ENCODE measurements around the gene RDM1. TPM values are rescaled to one million over a fixed set of nuclear protein-coding genes. Genes with fewer than 3 reads are reported as not detected.

The RDM1 gene
- total RNA-seq, 4 donors from 2014 or later, result 0.79 TPM; not detected in 3

- Histone ChIP-seq H3K9me3 (no peaks in the 10 kb centered on the region), H3K36me3 (no peaks in the 10 kb centered on the region), H3K27me3 (peaks cover 4% of the 10 kb centered on the region), H3K27ac (no peak overlapping the region), H3K4me3 (no peak overlapping the region), H3K4me1 (peaks cover 0 to 12% (median 7%) of the 10 kb centered on the region in 3 donors)
- 67 to 82% methylated on average over 5 to 10 of the region's 10 CpGs for WGBS, 2 donors (ENCODE audit: low coverage in 1 of 2)
- no peak for ATAC-seq
- TF ChIP-seq POLR2A (IDR thresholded peaks at IDR 0.05) (no peak), EP300 (IDR thresholded peaks at IDR 0.05) (no peak), POLR2AphosphoS5 (IDR thresholded peaks at IDR 0.05) (no peak), CTCF (IDR thresholded peaks at IDR 0.05) (no peak)
These were observed 4.2 kb upstream of the RDM1 start for GRCh38 chr17:35934760-35935159.

GRCh38 chr17:35932586-35932985, 2.0 kb upstream of the RDM1 start:
- Histone ChIP-seq H3K4me3 (no peak overlapping the region), H3K27ac (no peak overlapping the region), H3K27me3 (peaks cover 24% of the 10 kb centered on the region), H3K4me1 (peaks cover 0 to 13% (median 7%) of the 10 kb centered on the region in 3 donors), H3K9me3 (no peaks in the 10 kb centered on the region), H3K36me3 (no peaks in the 10 kb centered on the region)
- no peak for ATAC-seq
- TF ChIP-seq EP300 (IDR thresholded peaks at IDR 0.05), result no peak
- TF ChIP-seq CTCF (IDR thresholded peaks at IDR 0.05), result no peak
- TF ChIP-seq POLR2A (IDR thresholded peaks at IDR 0.05), result no peak
- no peak for TF ChIP-seq POLR2AphosphoS5 (IDR thresholded peaks at IDR 0.05)

- WGBS, 2 donors (ENCODE audit: low coverage in 1 of 2), result 38% methylated on average over 5 of the region's 6 CpGs; no CpG with 5 or more reads in 1 of the 2 donors
- Histone ChIP-seq H3K4me3 (no peak overlapping the region), H3K36me3 (no peaks in the 10 kb centered on the region), H3K27me3 (peaks cover 24% of the 10 kb centered on the region), H3K27ac (no peak overlapping the region), H3K9me3 (no peaks in the 10 kb centered on the region), H3K4me1 (peaks cover 0 to 13% (median 7%) of the 10 kb centered on the region in 3 donors)
- no peak for ATAC-seq
- TF ChIP-seq POLR2A (IDR thresholded peaks at IDR 0.05) (no peak), POLR2AphosphoS5 (IDR thresholded peaks at IDR 0.05) (no peak), CTCF (IDR thresholded peaks at IDR 0.05) (no peak), EP300 (IDR thresholded peaks at IDR 0.05) (no peak)
These were observed 1.3 kb upstream of the RDM1 start for GRCh38 chr17:35931794-35932425.

- TF ChIP-seq POLR2AphosphoS5 (IDR thresholded peaks at IDR 0.05), result no peak
- no peak for TF ChIP-seq POLR2A (IDR thresholded peaks at IDR 0.05)
- TF ChIP-seq EP300 (IDR thresholded peaks at IDR 0.05), result no peak
- no peak for TF ChIP-seq CTCF (IDR thresholded peaks at IDR 0.05)
These were observed 2.9 kb downstream of the RDM1 start for GRCh38 chr17:35927714-35928113.

GRCh38 chr17:35923609-35924114, 6.9 kb downstream of the RDM1 start:
- ATAC-seq, result no peak
- H3K4me1 ChIP-seq, result no peaks in the 10 kb centered on the region
- peaks cover 9% of the 10 kb centered on the region for H3K27me3 ChIP-seq
- TF ChIP-seq POLR2A (IDR thresholded peaks at IDR 0.05) (no peak), POLR2AphosphoS5 (IDR thresholded peaks at IDR 0.05) (no peak), CTCF (IDR thresholded peaks at IDR 0.05) (no peak), EP300 (IDR thresholded peaks at IDR 0.05) (no peak)
- no peak overlapping the region for H3K27ac ChIP-seq
- 60 to 98% methylated on average over 1 to 6 of the region's 6 CpGs for WGBS, 2 donors (ENCODE audit: low coverage in 1 of 2)
- H3K36me3 ChIP-seq, result no peaks in the 10 kb centered on the region
- H3K4me3 ChIP-seq, result no peak overlapping the region
- H3K9me3 ChIP-seq, result no peaks in the 10 kb centered on the region

More at GRCh38 chr17:35927714-35928113, 2.9 kb downstream of the RDM1 start:
- H3K36me3 ChIP-seq, result no peaks in the 10 kb centered on the region
- no peak for ATAC-seq
- no peaks in the 10 kb centered on the region for H3K9me3 ChIP-seq
- peaks cover 0 to 13% (median 7%) of the 10 kb centered on the region in 3 donors for H3K4me1 ChIP-seq
- H3K27ac ChIP-seq, result no peak overlapping the region
- H3K27me3 ChIP-seq, result peaks cover 24% of the 10 kb centered on the region
- no peak overlapping the region for H3K4me3 ChIP-seq
